Measurements from ENCODE around the gene CDH15.

The CDH15 gene

DNA sequence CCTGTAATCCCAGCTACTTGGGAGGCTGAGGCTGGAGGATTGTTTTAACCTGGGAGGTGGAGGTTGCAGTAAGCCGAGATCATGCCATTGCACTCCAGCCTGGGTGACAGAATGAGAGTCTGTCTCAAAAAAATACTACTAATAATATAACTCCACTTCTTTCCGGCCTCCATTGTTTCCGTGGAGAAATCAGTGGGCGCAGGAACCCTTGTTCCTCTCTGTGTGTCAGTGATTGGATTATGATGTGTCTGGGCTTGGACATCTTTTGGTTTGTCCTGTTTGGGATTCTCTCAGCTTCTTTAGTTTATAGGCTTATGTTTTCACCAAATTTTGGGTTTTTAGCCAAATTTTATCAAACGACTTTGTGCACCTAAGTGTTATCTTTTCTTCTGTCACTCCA, 41.1 kb upstream of the CDH15 start:
- TF ChIP-seq, protein P1, sequence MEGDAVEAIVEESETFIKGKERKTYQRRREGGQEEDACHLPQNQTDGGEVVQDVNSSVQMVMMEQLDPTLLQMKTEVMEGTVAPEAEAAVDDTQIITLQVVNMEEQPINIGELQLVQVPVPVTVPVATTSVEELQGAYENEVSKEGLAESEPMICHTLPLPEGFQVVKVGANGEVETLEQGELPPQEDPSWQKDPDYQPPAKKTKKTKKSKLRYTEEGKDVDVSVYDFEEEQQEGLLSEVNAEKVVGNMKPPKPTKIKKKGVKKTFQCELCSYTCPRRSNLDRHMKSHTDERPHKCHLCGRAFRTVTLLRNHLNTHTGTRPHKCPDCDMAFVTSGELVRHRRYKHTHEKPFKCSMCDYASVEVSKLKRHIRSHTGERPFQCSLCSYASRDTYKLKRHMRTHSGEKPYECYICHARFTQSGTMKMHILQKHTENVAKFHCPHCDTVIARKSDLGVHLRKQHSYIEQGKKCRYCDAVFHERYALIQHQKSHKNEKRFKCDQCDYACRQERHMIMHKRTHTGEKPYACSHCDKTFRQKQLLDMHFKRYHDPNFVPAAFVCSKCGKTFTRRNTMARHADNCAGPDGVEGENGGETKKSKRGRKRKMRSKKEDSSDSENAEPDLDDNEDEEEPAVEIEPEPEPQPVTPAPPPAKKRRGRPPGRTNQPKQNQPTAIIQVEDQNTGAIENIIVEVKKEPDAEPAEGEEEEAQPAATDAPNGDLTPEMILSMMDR (IDR thresholded peaks at IDR 0.05; ENCODE audit: control insufficient read depth, extremely low read depth, insufficient read depth), result no peak
- no peak for DNase-seq (ENCODE audit: low read depth)
- no peak overlapping the region for H3K4me3 ChIP-seq (ENCODE audit: low read depth, low read length)

DNA sequence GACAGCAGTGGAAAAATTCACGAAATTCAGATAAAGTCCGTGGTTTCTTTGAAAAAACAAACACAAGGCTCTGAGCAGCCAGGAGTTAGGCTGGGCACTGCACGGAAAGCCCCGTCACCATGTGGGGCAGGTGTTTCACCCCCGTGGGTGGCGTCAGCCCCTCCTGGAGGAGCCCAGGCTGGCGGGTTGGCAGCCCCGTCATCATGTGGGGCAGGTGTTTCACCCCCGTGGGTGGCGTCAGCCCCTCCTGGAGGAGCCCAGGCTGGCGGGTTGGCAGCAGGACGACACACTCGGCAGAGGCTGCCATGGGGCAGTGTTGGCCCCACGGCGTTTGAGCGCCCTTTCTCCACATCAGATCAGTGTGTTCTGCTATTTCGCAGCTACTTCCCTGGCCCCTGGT, 39.8 kb upstream of the CDH15 start:
- DNase-seq (ENCODE audit: low read depth), result no peak
- TF ChIP-seq, protein P1 (IDR thresholded peaks at IDR 0.05; ENCODE audit: control insufficient read depth, extremely low read depth, insufficient read depth), result no peak
- no peak overlapping the region for H3K4me3 ChIP-seq (ENCODE audit: low read depth, low read length)

DNA sequence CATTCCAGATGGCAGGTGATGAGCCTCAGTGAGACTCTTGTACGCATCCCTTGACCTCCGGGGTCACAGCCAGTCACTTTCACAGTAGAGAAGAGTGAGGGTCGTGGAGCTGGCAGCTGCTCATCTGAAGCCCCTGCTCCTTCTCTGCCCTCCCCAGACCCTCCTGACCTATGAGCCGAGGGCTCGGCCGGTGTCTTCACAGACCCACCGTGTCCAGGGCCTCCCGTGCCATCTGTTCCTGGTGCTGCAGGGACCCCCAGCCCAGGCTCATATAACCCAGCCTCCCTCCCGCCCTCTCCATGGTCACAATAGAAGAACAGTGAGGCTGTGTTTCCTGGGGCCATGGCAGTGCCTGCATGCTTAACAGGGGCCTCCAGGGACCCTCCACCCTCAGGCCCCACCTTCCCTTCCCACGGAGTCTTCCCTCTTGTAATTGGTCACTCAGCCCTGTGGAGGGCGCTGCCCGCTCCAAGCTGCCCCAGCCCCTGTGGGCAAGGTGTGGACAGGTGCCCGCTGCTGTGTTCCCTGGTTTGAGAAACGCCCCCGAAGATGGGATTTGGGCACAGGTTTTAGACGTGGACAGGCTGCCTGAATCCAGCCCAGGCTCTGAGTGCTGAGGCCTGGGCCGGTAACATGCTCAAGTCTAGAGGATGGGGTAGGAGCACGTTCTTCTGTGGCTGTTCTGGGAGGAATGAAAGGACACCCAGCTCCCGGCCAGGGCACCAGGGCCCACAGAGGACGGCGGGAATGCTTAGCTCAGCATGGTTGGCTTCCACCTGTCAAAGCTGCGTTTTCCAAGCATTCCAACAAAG, 39.1 kb upstream of the CDH15 start:
- TF ChIP-seq, protein P1 (IDR thresholded peaks at IDR 0.05; ENCODE audit: control insufficient read depth, extremely low read depth, insufficient read depth), result no peak
- no peak for DNase-seq (ENCODE audit: low read depth)
- no peak overlapping the region for H3K4me3 ChIP-seq (ENCODE audit: low read depth, low read length)

DNA sequence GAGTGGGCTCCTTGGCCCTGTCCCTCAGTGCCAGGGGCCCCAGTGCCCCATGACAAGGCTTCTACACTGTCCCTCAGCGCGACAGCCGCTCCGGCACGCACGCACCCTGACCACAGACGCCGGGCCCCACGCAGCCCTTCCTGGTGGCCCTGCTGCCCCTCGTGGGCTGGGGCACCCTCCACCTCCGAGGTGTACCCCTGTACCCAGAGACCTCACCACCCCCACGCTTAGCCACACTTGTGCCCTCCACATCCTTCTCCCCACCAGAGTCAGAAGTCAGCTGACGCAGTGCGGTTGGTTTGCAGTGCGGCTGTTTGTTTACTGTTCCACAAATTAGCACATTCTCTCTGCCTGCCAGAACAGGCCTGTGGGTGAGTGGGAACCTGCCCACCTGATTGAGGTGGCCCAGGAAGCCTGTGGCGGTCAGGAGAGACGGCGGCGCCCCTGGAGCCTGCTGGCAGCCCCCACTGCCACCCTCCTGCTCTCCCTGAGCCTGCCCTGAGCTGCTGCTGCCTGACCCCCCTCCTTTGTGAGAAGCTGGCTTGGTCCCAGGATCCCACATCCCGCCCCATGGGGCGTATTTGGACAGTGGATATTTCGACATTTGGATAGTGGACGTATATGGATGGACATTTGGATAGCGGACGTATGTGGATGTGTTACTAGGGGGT, 38.0 kb upstream of the CDH15 start:
- DNase-seq (ENCODE audit: low read depth), result no peak
- TF ChIP-seq, protein P1 (IDR thresholded peaks at IDR 0.05; ENCODE audit: control insufficient read depth, extremely low read depth, insufficient read depth), result no peak
- no peak overlapping the region for H3K4me3 ChIP-seq (ENCODE audit: low read depth, low read length)

DNA sequence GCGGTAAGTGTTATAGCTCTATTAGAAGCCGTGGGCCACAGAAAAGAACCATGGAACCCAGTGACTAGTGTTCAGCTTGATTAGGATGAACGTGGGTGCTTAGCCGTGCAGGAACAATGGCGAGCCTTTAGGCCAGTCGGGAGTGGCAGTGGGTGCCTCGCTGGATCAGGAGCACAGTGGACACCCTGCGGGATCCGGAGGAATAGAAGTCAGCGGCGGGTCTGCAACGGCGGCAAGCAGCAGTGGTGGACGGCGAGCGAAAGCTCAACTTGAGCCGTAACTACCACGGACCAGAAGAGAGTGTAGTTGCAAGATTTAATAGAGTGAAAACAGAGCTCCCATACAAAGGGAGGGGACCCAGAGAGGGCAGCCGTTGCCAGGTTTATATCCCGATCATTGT, 37.3 kb upstream of the CDH15 start:
- no peak overlapping the region for H3K4me3 ChIP-seq (ENCODE audit: low read depth, low read length)
- TF ChIP-seq, protein P1 (IDR thresholded peaks at IDR 0.05; ENCODE audit: control insufficient read depth, extremely low read depth, insufficient read depth), result no peak
- DNase-seq (ENCODE audit: low read depth), result no peak

DNA sequence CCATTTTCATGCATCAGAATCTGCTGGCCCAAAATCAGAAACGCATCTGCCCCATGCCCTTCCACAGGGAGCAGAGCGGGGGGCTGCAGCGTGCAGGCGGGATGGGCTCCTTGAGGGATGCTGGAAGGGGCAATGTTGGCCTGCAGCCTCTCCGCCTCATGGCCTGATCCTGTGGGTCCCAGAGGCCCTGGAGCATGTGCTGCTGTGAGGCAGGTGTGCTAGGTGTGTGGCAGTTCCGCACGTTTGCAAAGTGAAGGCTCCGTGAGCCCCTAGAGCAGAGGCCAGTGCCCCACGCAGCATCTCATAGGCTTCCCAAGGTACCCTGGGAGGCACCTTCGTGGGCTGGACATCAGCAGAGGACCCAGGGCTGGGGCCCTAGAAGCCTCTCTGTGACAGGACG, 36.4 kb upstream of the CDH15 start:
- TF ChIP-seq, protein P1 (IDR thresholded peaks at IDR 0.05; ENCODE audit: control insufficient read depth, extremely low read depth, insufficient read depth), result no peak
- no peak for DNase-seq (ENCODE audit: low read depth)
- no peak overlapping the region for H3K4me3 ChIP-seq (ENCODE audit: low read depth, low read length)

Measured in LNCaP clone FGC (cell line).